HG03159 (cell line): ENCODE data around the gene ADCY10.
"Not testable (repeated sequence)": the region's sequence is repeated elsewhere in the genome, so short reads cannot be mapped to it uniquely, and the experiment has no call there.

Experiments
- ATAC-seq: cut with Tn5 transposase; IDR thresholded peaks from one replicate; pipeline ENCODE4 v1.9.1; 2021; ENCODE audit warnings: mild to moderate bottlenecking, moderate library complexity; ENCODE audit not compliant: unreplicated experiment

Gene ADCY10, protein sequence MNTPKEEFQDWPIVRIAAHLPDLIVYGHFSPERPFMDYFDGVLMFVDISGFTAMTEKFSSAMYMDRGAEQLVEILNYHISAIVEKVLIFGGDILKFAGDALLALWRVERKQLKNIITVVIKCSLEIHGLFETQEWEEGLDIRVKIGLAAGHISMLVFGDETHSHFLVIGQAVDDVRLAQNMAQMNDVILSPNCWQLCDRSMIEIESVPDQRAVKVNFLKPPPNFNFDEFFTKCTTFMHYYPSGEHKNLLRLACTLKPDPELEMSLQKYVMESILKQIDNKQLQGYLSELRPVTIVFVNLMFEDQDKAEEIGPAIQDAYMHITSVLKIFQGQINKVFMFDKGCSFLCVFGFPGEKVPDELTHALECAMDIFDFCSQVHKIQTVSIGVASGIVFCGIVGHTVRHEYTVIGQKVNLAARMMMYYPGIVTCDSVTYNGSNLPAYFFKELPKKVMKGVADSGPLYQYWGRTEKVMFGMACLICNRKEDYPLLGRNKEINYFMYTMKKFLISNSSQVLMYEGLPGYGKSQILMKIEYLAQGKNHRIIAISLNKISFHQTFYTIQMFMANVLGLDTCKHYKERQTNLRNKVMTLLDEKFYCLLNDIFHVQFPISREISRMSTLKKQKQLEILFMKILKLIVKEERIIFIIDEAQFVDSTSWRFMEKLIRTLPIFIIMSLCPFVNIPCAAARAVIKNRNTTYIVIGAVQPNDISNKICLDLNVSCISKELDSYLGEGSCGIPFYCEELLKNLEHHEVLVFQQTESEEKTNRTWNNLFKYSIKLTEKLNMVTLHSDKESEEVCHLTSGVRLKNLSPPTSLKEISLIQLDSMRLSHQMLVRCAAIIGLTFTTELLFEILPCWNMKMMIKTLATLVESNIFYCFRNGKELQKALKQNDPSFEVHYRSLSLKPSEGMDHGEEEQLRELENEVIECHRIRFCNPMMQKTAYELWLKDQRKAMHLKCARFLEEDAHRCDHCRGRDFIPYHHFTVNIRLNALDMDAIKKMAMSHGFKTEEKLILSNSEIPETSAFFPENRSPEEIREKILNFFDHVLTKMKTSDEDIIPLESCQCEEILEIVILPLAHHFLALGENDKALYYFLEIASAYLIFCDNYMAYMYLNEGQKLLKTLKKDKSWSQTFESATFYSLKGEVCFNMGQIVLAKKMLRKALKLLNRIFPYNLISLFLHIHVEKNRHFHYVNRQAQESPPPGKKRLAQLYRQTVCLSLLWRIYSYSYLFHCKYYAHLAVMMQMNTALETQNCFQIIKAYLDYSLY (N-terminal part only)

DNA sequence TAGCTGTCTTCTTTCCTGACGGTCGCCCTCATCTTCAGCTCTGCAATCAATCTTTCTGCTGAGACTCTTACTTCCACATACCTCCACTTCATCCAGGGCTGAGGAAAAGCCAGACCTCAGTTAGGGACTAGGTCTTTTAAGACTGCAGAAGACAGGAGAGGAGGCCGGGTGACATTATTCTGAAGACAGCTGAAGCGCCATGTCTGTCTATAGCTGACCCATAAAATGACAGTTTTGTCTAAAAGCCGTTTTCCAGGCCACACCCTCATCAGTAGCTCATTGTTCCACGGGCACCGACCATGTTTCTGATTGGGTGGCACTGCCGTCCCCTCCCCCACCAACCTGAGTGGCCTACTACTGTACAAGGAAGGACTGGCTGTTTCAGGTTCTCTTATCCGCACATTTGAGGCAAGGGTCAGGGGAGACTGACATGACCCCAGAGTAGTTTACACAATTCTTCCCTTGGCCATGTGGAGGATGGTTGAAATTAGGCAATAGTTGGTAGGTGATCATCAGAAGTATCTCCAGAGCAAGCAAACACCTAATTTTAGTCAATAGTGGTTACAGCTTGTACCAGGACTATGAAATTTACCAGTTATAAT is at the start of gene ADCY10:
TSS of gene ADCY10 (minus strand) at position 240 of the 602 bp plus-strand sequence. CDS start 8,994 bp downstream, outside the sequence.
- ATAC-seq = no peak

- ATAC-seq = no peak
These were observed 43.8 kb upstream of the ADCY10 start for GRCh38 chr1:167957710-167958109.

DNA sequence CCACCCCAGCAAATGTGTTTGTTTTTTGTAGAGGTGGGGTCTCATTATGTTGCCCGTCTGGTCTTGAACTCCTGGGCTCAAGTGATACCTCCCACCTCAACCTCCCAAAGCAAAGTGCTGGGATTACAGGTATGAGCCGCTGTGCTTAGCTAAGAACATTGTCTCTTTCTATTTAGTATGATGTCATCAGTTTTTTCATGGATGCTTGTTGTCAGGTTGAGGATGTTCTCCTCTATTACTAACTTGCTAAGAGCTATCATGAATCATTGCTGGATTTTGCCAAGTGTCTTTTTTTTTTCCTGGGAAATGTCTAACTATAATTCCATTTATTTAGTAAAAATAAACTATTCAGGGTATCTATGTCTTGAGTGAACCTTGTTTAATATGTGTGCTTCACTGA is 42.0 kb upstream of the ADCY10 start:
- no peak for ATAC-seq

DNA sequence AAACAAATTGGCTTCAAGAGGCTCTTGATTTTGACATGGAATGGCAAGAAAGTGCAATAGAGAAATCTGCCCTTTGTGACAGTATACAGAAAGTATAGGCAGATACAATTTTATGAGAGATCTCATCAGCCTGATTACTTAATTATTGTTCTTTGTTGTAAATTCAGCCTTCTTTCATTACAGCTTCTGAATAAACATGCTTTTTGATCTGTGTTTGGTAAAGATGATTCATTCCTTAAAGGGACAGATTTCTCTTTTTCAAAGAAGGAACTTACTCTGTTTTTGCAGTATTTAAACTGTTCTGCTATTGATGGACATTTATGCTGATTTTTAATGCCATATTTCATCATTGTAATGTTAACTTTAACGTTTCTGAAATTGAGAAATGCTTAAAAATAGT is 36.6 kb upstream of the ADCY10 start:
- no peak for ATAC-seq

GRCh38 chr1:167949785-167950184 is 35.9 kb upstream of the ADCY10 start:
- ATAC-seq = no peak

- no peak for ATAC-seq
These were observed 33.8 kb upstream of the ADCY10 start for GRCh38 chr1:167947733-167948132.

DNA sequence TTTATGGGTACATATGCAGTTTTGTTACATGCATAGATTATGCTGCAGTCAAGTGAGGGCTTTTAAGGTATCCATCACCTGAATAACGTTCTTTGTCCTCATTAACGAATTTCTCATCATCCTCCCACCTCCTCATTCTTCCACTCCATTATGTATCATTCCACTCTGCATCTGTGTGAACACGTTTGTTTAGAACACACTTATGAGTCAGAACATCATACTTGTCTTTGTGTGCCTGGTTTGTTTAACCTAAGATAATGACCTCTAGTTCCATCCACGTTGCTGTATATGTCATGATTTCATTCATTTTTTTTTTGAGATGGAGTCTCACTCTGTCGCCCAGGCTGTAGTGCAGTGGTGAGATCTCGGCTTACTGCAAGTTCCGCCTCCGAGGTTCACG is 29.6 kb upstream of the ADCY10 start:
- ATAC-seq = no peak

GRCh38 chr1:167940264-167940663 is 26.3 kb upstream of the ADCY10 start:
- ATAC-seq = no peak

GRCh38 chr1:167938080-167938636 is 24.2 kb upstream of the ADCY10 start:
- ATAC-seq = no peak

DNA sequence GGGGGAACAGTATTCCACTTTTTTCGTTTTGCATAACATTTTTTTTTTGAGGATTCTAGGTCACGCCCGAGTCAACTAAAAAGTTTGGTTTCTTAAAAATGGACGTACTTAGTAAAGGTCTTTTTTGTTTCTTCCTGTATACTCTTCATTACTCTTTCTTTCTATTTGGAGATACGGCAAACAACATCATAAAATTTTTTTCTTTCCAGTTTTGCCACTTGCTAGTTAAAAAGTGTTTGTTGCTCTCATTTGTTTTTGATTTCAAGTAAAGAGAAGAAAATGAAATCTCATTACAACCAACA is 23.7 kb upstream of the ADCY10 start:
- no peak for ATAC-seq

DNA sequence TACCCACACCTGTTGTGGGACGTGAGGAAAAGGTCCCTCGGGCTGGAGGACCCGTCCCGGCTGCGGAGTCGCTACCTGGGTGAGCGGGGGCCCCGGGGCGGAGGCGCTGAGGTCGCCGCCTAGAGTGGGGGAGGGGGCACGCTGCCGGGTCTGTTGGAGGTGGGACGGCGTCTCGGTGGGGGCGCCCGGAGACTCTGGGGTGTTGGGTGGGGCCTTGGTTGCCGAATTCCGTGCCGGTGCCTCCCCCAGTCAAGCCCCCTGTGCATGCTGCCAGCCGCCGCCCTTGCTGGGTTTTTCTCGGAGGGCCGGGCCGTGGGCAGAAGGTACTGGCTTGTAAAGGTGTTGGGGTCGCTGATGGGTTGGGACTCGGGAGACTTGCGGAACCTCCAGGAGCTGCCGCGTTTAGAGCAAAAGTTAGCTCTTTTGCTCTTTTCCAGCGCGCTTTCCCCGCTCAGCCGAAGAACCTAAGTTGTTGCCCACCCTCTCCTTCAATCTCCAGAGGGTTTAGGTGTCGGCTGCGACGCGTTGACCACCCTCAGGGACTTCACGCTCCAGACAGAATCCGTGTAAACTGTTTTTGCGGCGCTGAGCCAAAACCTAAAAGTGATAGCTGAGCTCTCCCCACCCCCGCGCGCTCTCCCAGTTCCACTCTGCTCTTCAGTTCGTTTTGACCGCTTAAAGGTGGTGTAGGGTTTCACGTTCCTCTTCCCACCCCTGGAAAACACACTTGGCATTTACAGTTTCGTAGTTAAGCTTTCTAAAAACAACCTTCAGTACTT is 23.2 kb upstream of the ADCY10 start, which contains the start of gene MPC2:
TSS of gene MPC2 (minus strand) at position 143 of the 779 bp plus-strand sequence. CDS start 1,231 bp downstream, outside the sequence.
- ATAC-seq = peak; percentile 9

DNA sequence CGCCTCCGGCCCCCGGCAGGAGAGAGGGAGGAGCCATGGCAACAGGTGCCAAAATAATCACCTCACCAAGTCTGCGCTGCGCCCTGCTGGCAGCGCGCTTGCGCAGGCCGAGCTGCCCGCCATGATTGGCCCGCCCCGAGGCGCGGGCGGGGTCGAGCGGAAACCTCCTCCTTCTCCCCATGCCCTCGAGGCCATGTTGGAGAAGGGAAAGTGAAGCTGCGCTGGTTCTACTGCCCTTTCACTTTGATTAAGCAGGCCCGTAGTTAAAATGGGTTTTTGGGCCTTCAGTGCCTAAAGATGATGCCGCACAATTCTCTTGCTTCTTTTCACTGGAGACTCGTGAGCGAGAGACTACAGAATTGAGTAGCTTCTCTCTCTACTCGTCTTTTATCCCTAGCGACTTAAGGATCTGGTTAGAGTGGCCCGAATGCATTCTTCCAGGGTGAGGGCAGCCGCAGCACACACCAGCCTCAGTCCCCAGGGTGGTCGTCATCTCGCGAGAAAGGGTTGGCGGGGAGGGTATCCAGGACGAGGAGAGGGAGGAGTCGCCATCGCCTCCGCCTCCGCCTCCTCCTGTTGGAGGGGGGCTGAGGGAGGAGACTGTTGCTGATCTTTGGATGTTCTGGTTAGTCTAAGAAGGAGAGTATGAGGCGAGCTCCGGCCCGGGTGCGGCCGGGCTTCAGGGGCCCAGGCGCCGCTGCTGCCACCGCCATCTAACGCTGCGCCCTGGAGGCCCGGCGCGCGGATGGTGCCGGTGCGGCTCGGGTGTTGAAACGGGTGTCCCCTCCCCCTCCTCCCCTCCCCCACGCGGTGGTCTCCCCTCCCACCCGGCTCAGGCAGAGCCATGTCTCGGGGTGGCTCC is 22.4 kb upstream of the ADCY10 start, which contains the start of gene DCAF6:
TSS of gene DCAF6 (plus strand) at position 616 of the 862 bp plus-strand sequence. CDS start at position 845, 229 bp downstream.
- peak; percentile 79 for ATAC-seq

- ATAC-seq = peak; percentile 16
These were observed 21.5 kb upstream of the ADCY10 start for GRCh38 chr1:167935216-167936067.

DNA sequence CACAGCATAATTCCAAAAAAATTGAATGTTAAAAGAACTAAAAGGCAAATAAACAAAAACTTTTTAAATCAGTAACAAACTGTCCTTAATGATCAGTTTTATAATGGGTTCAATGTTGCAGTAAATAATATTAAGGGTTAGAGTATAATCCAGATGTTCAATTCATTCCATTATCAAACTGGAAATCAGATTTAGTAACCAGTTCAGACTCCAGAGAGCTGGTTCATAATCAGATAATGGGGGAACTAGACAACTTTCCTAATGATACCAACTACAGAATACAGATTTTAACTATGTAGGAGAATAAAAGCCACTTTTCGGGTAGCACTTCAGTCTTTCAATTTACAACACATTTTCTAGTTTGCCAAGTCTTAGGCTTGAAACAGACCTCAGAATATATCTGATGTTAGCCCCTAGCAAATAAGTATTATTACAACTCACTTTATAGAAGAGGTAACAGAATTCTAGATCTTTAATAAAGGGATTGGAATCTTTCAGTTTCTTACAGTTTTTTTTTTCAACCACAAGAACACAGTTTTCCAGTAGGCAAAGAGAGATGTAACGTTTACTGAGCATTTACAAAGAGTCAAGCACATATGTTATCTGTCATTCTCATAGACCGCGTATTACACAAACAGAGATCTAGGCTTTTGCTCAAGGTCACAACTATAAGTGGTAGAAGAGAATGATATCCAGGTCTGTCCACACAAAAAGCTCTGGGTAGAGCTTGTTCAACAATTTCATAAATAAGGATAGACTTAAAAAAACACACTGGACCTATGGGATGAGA is 20.7 kb upstream of the ADCY10 start:
- ATAC-seq = no peak

DNA sequence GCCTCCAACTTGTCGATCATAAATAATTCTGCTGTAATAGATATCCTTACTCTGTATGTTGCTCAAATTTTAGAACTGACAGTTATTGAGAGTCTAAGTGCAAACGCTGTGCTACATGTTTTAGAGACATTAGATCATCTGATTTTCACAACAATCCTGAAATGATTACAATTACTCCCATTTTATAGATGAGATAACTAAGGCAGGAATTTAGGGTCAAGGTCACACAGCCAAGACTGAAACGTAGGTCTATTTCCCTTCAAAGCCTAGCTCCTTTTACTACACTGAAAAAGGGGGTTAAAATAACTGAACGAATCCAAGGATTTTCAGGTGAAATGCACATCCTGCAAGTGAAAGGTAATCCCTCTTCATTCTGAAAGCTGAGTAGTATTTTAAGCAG is 19.9 kb upstream of the ADCY10 start:
- no peak for ATAC-seq

DNA sequence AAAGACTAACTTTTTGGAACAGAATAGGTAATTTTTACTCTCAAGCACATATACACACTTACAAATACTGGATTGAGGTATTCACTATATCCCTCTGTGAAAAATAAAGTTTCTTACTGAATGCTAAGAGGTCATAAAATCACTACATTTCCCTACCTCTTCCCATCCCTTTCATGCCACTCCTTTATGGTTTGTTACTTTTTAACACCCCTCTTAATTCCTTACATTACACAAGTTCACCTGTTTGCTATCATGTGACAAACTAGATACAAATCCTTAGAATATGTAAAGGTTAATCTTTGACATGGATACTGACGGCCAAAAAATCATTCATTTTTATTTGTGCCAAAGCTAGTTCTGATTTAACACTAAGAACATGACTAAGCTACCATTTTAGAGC is 15.8 kb upstream of the ADCY10 start:
- no peak for ATAC-seq

DNA sequence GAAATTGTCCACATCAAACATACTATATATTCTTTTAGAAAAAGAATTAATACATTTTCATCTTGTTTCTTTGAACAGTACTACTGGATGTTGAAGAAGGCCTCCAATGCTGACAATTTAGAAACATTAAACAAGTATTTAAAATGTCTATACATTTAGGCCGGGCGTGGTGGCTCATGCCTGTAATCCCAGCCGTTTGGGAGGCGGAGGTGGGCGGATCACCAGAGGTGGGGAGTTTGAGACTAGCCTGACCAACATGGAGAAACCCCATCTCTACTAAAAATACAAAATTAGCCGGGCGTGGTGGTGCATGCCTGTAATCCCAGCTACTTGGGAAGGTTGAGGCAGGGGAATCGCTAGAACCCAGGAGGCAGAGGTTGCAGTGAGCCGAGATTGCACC is 15.0 kb upstream of the ADCY10 start:
- not testable (repeated sequence) for ATAC-seq
